Keratinocyte (primary cell): ENCODE data around the gene JAZF1. TPM values are rescaled to one million over a fixed set of nuclear protein-coding genes. Genes with fewer than 3 reads are reported as not detected.

Experiments
- DNase-seq: peaks from one replicate; pipeline ENCODE4 v3.0.0-alpha.2; 2011; ENCODE audit warnings: low read depth, missing footprints, low spot score
- FAIRE-seq: peaks from 2 replicates; lab custom pipeline; 2011; peaks lifted over from hg19 to GRCh38; lab: Jason Lieb, UNC
- H2AFZ ChIP-seq: 2 replicates; pipeline ENCODE4 v1.6.0; 2012; ENCODE audit warnings: low read length, control low read depth, inconsistent platforms; ENCODE audit not compliant: control insufficient read depth
- H3K27ac ChIP-seq: 2 replicates; pipeline ENCODE4 v1.5.1; 2011; ENCODE audit warnings: low read length; ENCODE audit not compliant: control insufficient read depth, insufficient read depth
- H3K27me3 ChIP-seq: 3 replicates; pipeline ENCODE4 v1.6.0; 2011; ENCODE audit warnings: low read length; ENCODE audit not compliant: control insufficient read depth, insufficient read depth; ENCODE audit errors: extremely low read depth
- H3K36me3 ChIP-seq, 2 experiments: 2 replicates in 1 of 2; 3 replicates in 1 of 2; pipeline ENCODE4 v1.5.1; 2011; ENCODE audit warnings: low read length in 2 of 2, mild to moderate bottlenecking in 1 of 2; ENCODE audit not compliant: control insufficient read depth in 2 of 2, insufficient read depth in 2 of 2; ENCODE audit errors: extremely low read depth in 1 of 2
- H3K4me1 ChIP-seq: 3 replicates; pipeline ENCODE4 v1.5.1; 2011; ENCODE audit warnings: low read length; ENCODE audit not compliant: control insufficient read depth, insufficient read depth; ENCODE audit errors: extremely low read depth
- H3K4me2 ChIP-seq: 3 replicates; pipeline ENCODE4 v1.6.0; 2011; ENCODE audit warnings: low read depth, low read length; ENCODE audit not compliant: control insufficient read depth, insufficient read depth; ENCODE audit errors: extremely low read depth
- H3K4me3 ChIP-seq, 3 experiments: fragments of 200-600 bp in 1 of 3; sonication (generic) in 1 of 3; 2 replicates in 2 of 3; 3 replicates in 1 of 3; pipeline ENCODE4 v1.5.1; 2011 to 2016; ENCODE audit warnings: low read length in 3 of 3, mild to moderate bottlenecking in 3 of 3, control low read depth in 2 of 3, inconsistent platforms in 1 of 3, low read depth in 1 of 3, mixed read lengths in 1 of 3, mixed run types in 1 of 3, moderate library complexity in 1 of 3; ENCODE audit not compliant: control insufficient read depth in 2 of 3, insufficient read depth in 2 of 3; ENCODE audit errors: extremely low read depth in 1 of 3
- H3K79me2 ChIP-seq: 2 replicates; pipeline ENCODE4 v1.6.0; 2012; ENCODE audit warnings: low read length; ENCODE audit not compliant: control insufficient read depth, insufficient read depth
- H3K9ac ChIP-seq: 3 replicates; pipeline ENCODE4 v1.6.0; 2011; ENCODE audit warnings: low read length; ENCODE audit not compliant: control insufficient read depth, insufficient read depth; ENCODE audit errors: extremely low read depth
- H3K9me1 ChIP-seq: 3 replicates; pipeline ENCODE4 v1.6.0; 2011; ENCODE audit warnings: low read length; ENCODE audit not compliant: control insufficient read depth, insufficient read depth; ENCODE audit errors: extremely low read depth
- H3K9me3 ChIP-seq: 2 replicates; pipeline ENCODE4 v1.5.1; 2012; ENCODE audit warnings: low read depth, low read length; ENCODE audit not compliant: control insufficient read depth
- H4K20me1 ChIP-seq: 3 replicates; pipeline ENCODE4 v1.6.0; 2011; ENCODE audit warnings: low read length; ENCODE audit not compliant: control insufficient read depth, insufficient read depth; ENCODE audit errors: extremely low read depth
- CTCF ChIP-seq, 3 experiments: IDR thresholded peaks in 1 of 3; conservative IDR thresholded peaks in 1 of 3; optimal IDR thresholded peaks in 1 of 3; 2 replicates in 2 of 3; 3 replicates in 1 of 3; pipeline versions ENCODE3 to v1.5.1; 2011; ENCODE audit warnings: low read length in 3 of 3, mild to moderate bottlenecking in 3 of 3, moderate library complexity in 2 of 3, control low read depth in 1 of 3, inconsistent platforms in 1 of 3; ENCODE audit not compliant: insufficient read depth in 2 of 3; ENCODE audit errors: extremely low read depth in 1 of 3
- EZH2 ChIP-seq: IDR thresholded peaks from one replicate; pipeline ENCODE4 v1.6.1; 2012; ENCODE audit warnings: inconsistent platforms, mild to moderate bottlenecking, low read length, moderate library complexity
- dilution Hi-C: fragments of 300-500 bp; cut with MboI; formaldehyde crosslinking; loops from one replicate; pipeline ENCODE4 v1.7.0; 2020; ENCODE audit warnings: low sequenced_read_pairs; ENCODE audit not compliant: extremely low pct_ligation_motif_present
- polyA plus RNA-seq, 5 experiments: library from polyadenylated mRNA; depleted of rRNA in 3 of 5; stranded (reverse) in 3 of 5; stranded (forward) in 1 of 5; unstranded in 1 of 5; fragments of >200 nt; gene quantifications; 1 replicate in 1 of 5; 2 replicates in 3 of 5; 3 replicates in 1 of 5; pipeline versions ENCODE4 v1.2.1 to v1.2.3, GENCODE V29; 2011 to 2012; ENCODE audit warnings: missing spikeins in 2 of 5, low read depth in 1 of 5, low replicate concordance in 1 of 5

The JAZF1 gene
- polyA plus RNA-seq, 1 donor (not counting 4 experiments of a cell fraction or from before 2014, with no cell fraction given), result 2.5 TPM

GRCh38 chr7:27930910-27931476 lies 249.6 kb downstream of the JAZF1 start:
- Histone ChIP-seq H3K4me3 (no peak overlapping the region), H3K9me1 (no peaks in the 10 kb centered on the region), H3K27me3 (no peaks in the 10 kb centered on the region), H3K9ac (no peak overlapping the region), H2AFZ (no peak overlapping the region), H3K9me3 (no peaks in the 10 kb centered on the region), H3K36me3 (no peaks in the 10 kb centered on the region), H3K4me2 (no peak overlapping the region), H3K27ac (no peak overlapping the region), H3K79me2 (no peaks in the 10 kb centered on the region), H4K20me1 (no peaks in the 10 kb centered on the region), H3K4me1 (no peaks in the 10 kb centered on the region)
- TF ChIP-seq EZH2 (no peak), CTCF (optimal IDR thresholded peaks at IDR 0.05 in 1 of 3, IDR thresholded peaks at IDR 0.05 in 1 of 3, conservative IDR thresholded peaks at IDR 0.05 in 1 of 3; ENCODE audit: extremely low read depth in 1 of 3, insufficient read depth in 2 of 3, low read length in 3 of 3) (no peak)
- DNase-seq (no peak), FAIRE-seq (no peak)
- dilution Hi-C loops, result no loop called here

- Histone ChIP-seq H4K20me1 (no peaks in the 10 kb centered on the region), H3K9me1 (no peaks in the 10 kb centered on the region), H2AFZ (no peak overlapping the region), H3K9ac (no peak overlapping the region), H3K9me3 (no peaks in the 10 kb centered on the region), H3K4me3 (no peak overlapping the region), H3K4me2 (no peak overlapping the region), H3K36me3 (no peaks in the 10 kb centered on the region), H3K27me3 (no peaks in the 10 kb centered on the region), H3K4me1 (no peaks in the 10 kb centered on the region), H3K27ac (no peak overlapping the region), H3K79me2 (no peaks in the 10 kb centered on the region)
- dilution Hi-C loops, result no loop called here
- TF ChIP-seq EZH2, result no peak
- no peak for TF ChIP-seq CTCF (optimal IDR thresholded peaks at IDR 0.05 in 1 of 3, IDR thresholded peaks at IDR 0.05 in 1 of 3, conservative IDR thresholded peaks at IDR 0.05 in 1 of 3; ENCODE audit: extremely low read depth in 1 of 3, insufficient read depth in 2 of 3, low read length in 3 of 3)
- no peak for FAIRE-seq
- no peak for DNase-seq
Measured at GRCh38 chr7:27929127-27929526, 251.5 kb downstream of the JAZF1 start.
